ENCODE results near the gene OGDHL. TPM values are rescaled to one million over a fixed set of nuclear protein-coding genes. Genes with fewer than 3 reads are reported as not detected.

Gene OGDHL
- total RNA-seq, 4 donors from 2014 or later, result not detected

DNA sequence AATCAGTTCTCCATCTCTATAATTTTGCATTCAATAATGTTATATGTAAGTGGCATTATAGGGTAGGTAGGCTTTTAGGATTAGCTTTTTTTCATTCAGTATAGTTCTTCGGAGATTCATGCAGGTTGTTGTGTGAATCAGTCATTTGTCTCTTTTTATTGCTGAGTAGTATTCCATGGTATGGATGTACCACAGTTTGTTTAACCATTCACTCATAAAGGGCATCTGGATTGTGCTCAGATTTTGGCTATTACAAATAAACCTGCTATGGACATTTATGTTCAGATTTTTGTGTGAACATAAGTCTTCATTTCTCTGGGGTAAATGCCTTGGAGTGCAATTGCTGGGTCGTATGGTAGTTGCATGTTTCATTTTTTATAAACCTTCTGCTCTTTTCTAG, 4.4 kb upstream of the OGDHL start:
- TF ChIP-seq, protein P1, sequence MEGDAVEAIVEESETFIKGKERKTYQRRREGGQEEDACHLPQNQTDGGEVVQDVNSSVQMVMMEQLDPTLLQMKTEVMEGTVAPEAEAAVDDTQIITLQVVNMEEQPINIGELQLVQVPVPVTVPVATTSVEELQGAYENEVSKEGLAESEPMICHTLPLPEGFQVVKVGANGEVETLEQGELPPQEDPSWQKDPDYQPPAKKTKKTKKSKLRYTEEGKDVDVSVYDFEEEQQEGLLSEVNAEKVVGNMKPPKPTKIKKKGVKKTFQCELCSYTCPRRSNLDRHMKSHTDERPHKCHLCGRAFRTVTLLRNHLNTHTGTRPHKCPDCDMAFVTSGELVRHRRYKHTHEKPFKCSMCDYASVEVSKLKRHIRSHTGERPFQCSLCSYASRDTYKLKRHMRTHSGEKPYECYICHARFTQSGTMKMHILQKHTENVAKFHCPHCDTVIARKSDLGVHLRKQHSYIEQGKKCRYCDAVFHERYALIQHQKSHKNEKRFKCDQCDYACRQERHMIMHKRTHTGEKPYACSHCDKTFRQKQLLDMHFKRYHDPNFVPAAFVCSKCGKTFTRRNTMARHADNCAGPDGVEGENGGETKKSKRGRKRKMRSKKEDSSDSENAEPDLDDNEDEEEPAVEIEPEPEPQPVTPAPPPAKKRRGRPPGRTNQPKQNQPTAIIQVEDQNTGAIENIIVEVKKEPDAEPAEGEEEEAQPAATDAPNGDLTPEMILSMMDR (IDR thresholded peaks at IDR 0.05; ENCODE audit: low read depth), result no peak

DNA sequence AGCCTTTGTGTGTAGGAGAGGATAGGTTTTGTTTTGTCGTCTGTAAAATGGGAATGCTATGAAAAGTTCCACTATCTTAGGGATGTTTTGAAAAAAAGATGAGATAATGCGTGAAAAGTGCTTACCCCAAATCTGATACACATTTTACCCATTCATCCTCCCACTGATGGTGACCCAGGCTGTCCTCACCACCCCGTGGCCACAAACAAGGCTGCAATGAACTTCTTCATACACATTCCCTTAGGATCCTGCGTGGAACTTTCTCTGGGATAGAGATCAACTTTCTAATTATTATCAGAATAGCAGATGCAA, 399 bp upstream of the OGDHL start:
- TF ChIP-seq, protein P1 (IDR thresholded peaks at IDR 0.05; ENCODE audit: low read depth), result no peak

DNA sequence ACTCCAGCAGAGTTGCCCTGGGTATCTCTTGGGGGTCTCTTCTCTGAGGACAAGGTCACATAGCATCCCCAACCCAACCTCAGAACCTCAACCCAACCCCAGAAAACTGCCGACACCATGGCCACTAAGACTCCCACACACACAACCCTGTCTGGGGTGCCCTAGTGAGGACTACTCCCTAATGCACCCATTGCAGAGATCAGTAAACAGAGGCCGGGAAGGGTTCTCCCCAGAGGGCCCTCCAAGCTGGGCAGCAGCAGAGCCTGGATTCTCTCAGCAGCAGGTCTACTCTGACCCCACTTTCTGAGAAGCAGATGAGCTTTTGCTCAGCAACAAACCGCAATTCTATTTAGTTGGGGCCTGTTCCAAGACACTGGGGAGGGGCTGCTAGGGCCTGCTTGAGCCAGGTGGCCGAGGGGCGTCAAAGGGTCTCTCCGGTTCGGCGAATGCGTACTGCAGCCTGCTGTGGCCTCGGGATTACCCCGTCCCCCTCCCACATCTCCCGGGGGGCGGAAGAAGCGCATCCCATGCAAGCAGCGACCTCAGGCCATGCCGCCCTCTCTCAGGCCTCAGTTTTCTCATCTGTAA, 828 bp downstream of the OGDHL start:
- TF ChIP-seq, protein P1 (IDR thresholded peaks at IDR 0.05; ENCODE audit: low read depth), result no peak

DNA sequence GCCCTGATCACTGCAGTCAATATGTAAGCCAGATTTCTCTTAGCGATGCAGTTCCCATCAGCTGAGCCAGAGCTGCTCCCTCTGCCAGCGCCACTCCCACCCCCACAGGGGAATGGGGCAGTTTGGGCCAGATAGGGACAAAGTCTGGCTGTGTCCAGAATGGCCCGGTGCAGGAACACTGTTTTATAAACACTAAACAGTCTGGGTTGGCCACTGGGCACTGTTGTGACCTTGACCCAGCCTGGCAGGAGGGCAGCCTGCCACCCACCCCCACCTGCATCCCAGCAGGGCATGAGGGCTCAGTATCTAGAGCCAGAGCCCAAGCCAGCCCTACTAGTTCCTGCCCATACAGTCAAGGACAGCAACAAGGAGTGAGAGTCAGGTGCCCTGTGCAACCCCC, 1.3 kb downstream of the OGDHL start:
- TF ChIP-seq, protein P1 (IDR thresholded peaks at IDR 0.05; ENCODE audit: low read depth), result no peak

DNA sequence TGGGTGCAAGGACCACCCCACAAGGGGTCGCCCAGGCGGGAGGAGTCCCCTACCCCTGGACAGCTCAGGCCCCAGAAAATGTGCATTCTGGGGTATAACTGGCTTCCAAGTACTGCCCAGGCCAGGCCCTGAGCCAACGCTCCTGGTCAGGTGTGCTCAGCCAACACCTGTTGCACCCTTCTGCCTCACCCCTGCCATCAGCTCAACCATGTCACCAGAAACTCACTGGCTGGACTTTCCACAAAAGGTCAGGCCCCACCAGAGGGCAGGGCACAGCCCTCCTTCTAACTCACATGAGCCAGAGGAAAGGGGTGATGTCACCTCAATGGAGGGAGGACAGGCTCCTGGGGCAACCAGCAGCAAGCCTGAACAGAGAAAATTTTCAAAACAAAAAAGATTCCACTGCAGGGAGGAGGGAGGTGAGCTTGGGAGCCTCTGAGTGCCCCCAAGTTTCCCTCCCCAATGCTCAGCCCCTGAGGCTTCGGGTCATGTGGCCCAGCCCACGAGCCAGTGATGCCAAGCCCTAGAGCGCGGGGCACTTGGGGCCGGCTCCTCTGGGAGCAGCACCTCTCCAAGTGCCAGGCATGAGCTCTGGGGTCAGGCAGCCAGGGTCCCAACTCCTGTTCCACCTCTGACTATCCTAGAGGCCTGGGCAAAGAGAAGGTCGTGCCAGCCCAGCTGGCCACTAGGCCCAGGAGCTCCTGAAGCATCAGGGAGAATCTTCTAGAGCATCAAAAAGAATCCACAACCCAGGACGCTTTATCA, 2.2 kb downstream of the OGDHL start:
- TF ChIP-seq, protein P1 (IDR thresholded peaks at IDR 0.05; ENCODE audit: low read depth), result no peak

DNA sequence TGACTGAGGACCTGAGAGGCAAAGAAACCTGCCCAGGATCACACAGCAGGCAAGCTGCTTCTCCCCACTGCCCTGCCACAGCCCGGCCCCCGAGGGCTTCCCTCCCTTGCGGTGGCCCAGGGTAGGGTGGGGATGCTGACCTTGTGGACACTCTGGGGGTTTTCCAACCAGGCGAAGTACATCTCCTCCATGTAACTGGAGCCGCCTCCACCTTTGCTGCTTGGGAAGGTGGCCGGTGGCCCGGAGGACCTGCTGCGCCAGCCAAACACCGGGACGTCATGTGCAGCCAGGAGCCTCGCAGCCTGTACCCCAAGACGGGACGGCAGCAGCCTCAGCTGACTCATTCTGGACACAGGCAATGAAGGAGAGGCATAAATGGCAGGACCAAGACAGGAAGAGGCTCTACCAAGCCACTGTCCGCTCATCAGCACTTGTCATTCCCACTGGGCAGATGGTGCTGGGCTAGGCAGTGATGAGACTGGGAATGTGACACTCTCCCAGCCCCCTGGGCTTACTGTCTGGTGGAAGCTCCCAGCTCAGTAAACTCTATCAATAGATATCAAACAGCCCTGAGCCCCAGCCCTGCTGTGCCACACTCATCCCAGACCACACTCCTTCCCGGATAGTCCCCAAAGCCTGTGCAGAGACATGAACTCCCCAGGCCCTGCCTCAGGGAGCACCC, 3.7 kb downstream of the OGDHL start:
- TF ChIP-seq, protein P1 (IDR thresholded peaks at IDR 0.05; ENCODE audit: low read depth), result no peak

DNA sequence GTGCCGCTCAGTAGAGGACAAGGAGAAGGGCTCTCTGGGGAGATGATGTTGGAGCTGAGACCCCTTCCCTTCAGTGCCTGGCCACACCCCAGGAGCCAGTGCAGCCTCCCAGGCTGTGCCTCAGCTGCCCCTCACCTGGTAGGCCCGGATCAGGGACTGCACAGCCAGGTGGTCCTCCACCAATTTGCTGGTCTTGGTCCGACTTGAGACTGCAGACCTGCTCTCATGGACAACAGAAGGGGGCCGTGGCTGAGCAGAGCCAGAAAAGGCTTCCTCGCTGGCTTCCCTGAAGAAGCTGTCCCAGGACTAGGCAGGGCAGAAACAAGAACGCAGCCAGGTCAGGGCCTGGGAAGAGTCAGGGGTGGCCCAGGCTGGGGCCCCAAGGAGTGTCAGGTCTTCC, 5.5 kb downstream of the OGDHL start:
- TF ChIP-seq, protein P1 (IDR thresholded peaks at IDR 0.05; ENCODE audit: low read depth), result no peak
